Measurements from ENCODE around the gene OR7C1. TPM values are rescaled to one million over a fixed set of nuclear protein-coding genes. Genes with fewer than 3 reads are reported as not detected.

OR7C1 gene
- total and polyA plus RNA-seq, 2 of the 13 experiments (the other 11 are each of a cell fraction or from before 2014, with no cell fraction given): not detected

DNA sequence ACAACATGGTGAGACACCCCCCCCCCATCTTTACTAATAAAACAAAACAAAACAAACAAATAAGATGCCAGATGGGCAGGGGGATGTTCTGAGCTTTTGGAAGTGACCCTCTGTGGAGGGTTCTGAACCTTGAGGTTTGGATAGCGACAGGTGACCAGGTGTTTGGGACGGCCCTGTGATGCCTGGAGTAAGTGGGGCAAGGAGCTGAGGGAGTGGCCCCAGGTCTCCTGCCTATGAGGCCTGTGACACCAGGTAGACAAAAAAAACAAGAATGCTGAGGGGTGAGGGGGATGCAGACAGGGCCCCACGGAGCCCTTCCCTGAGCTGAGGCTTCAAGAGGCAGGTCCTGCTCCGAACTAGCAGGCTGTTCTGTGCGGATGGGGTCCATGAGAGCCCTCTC is 65.8 kb downstream of the OR7C1 start:
- no peaks in the 10 kb centered on the region for H3K9me3 ChIP-seq (ENCODE audit: low read length)
- H3K36me3 ChIP-seq (replicated peaks in 1 of 2; ENCODE audit: control insufficient read depth in 1 of 2, insufficient read depth in 2 of 2, low read length in 2 of 2): no peaks in the 10 kb centered on the region
- no peaks in the 10 kb centered on the region for H3K4me1 ChIP-seq (ENCODE audit: insufficient read depth, low read length)
- WGBS (ENCODE audit: low lambda C conversion rate): 46% methylated on average over 5 of the region's 5 CpGs
- ChIA-PET CTCF (ENCODE audit: low intra/inter-chr PET ratio, low total read pairs) (no interaction called here), POLR2A (no interaction called here)
- peaks cover 0 to 2% of the 10 kb centered on the region in 2 experiments; a peak in 2 of 5 replicates for H3K27me3 ChIP-seq (ENCODE audit: control insufficient read depth in 1 of 2, insufficient read depth in 2 of 2, low read length in 2 of 2)
- H3K79me2 ChIP-seq (ENCODE audit: insufficient read depth, low read length): no peaks in the 10 kb centered on the region
- in situ Hi-C loops (cut with HindIII; ENCODE audit: extremely low pct_ligation_motif_present, low pct_unique_long_range_greater_than_20kb) (no loop called here), intact Hi-C loops (cut with micrococcal nuclease; ENCODE audit: unreplicated experiment) (no loop called here)
- DNase-seq (ENCODE audit: low spot score): no peak
- no TSS peak for BruUV-seq (replicated peaks)
- no peak for ATAC-seq
- H3K9ac ChIP-seq (ENCODE audit: insufficient read depth, low read depth, low read length): no peak overlapping the region
- FAIRE-seq: no peak
- H4K20me1 ChIP-seq (ENCODE audit: insufficient read depth, low read length): no peaks in the 10 kb centered on the region
- H3K27ac ChIP-seq (ENCODE audit: extremely low read length, insufficient read depth, low read length): no peak overlapping the region
- H2AFZ ChIP-seq (ENCODE audit: low read length): no peak overlapping the region
- no peak overlapping the region for H3K4me3 ChIP-seq (replicated peaks in 1 of 3; ENCODE audit: insufficient read depth in 1 of 3, low read depth in 2 of 3, low read length in 3 of 3)
- H3K4me2 ChIP-seq (ENCODE audit: low read depth, low read length): no peak overlapping the region
- TF ChIP-seq ZNF550 (CRISPR knock-in tag; IDR thresholded peaks at IDR 0.05; ENCODE audit: borderline replicate concordance) (no peak), ZNF780A (CRISPR knock-in tag; IDR thresholded peaks at IDR 0.05) (no peak), ZNF646 (CRISPR knock-in tag; IDR thresholded peaks at IDR 0.05) (no peak), RERE (CRISPR knock-in tag; IDR thresholded peaks at IDR 0.05; ENCODE audit: low read depth) (no peak)
- TF ChIP-seq, protein P1, sequence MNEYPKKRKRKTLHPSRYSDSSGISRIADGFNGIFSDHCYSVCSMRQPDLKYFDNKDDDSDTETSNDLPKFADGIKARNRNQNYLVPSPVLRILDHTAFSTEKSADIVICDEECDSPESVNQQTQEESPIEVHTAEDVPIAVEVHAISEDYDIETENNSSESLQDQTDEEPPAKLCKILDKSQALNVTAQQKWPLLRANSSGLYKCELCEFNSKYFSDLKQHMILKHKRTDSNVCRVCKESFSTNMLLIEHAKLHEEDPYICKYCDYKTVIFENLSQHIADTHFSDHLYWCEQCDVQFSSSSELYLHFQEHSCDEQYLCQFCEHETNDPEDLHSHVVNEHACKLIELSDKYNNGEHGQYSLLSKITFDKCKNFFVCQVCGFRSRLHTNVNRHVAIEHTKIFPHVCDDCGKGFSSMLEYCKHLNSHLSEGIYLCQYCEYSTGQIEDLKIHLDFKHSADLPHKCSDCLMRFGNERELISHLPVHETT (CRISPR knock-in tag; conservative IDR thresholded peaks at IDR 0.05): no peak
- TF ChIP-seq, protein P2, sequence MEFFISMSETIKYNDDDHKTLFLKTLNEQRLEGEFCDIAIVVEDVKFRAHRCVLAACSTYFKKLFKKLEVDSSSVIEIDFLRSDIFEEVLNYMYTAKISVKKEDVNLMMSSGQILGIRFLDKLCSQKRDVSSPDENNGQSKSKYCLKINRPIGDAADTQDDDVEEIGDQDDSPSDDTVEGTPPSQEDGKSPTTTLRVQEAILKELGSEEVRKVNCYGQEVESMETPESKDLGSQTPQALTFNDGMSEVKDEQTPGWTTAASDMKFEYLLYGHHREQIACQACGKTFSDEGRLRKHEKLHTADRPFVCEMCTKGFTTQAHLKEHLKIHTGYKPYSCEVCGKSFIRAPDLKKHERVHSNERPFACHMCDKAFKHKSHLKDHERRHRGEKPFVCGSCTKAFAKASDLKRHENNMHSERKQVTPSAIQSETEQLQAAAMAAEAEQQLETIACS (CRISPR knock-in tag; IDR thresholded peaks at IDR 0.05): no peak
- TF ChIP-seq, protein P3, sequence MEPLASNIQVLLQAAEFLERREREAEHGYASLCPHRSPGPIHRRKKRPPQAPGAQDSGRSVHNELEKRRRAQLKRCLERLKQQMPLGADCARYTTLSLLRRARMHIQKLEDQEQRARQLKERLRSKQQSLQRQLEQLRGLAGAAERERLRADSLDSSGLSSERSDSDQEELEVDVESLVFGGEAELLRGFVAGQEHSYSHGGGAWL (CRISPR knock-in tag; IDR thresholded peaks at IDR 0.05): no peak
